ENCODE data around the gene NTN1. TPM values are rescaled to one million over a fixed set of nuclear protein-coding genes. Genes with fewer than 3 reads are reported as not detected.

Gene NTN1
- total RNA-seq, 1 donor: under 0.01 TPM

DNA sequence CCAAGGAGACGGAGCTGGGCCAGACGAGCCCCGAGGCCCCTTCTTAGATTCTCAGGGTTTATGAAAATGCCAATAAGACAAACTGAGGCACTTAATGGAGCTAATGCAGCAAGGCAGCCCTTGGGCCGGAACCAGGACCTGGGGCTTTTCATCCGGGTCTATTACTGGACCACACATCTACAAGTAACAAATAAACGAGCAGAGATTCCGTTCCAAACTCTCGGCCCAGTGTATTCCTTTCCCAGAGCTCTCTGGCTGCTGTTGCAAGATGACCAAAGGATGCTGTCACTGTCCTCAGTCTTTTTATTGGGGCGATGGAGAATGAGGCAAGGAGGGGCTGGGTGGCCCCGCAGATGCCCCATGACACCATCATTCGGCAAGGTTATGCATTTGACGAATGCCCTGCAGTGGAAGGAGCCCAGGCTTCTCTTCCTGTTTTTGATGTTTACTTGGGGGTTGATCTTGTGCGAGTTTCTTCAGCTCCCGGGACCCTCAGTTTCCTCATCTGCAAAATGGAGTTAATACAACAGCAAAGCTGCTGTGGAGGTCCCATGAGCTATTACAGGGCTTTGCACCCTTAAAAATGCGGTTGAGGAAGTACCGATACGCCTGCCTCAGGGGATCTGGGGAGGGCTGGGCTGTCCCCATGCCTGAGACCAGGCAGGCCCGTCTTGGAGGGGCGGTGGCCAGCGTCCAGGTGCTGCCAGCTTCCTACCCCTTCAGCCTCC is 1.1 kb upstream of the NTN1 start:
- TF ChIP-seq CTCF (IDR thresholded peaks at IDR 0.05; ENCODE audit: insufficient read depth, low read depth, low read length): no peak
- DNase-seq (ENCODE audit: low read depth): no peak
- H3K4me3 ChIP-seq (ENCODE audit: low read depth, low read length): peak overlapping the region; percentile 53

DNA sequence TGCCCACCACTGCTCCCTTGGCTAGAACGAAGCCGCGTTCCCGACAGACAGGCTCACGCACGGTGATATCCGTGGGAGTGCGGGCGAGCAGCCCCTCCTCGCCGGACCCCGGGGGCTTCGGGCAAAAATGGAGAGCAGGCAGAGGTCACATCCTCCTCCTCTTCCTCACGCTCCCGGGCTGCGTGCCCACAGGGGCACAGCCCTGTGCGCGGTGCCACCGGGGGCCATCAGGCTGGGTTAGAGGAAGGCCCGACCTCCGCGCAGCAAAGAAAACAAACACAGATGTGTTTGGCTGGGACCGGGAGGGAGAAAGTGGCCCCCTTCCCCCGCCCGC is 519 bp upstream of the NTN1 start:
- peak overlapping the region; percentile 53 for H3K4me3 ChIP-seq (ENCODE audit: low read depth, low read length)
- DNase-seq (ENCODE audit: low read depth): no peak
- no peak for TF ChIP-seq CTCF (IDR thresholded peaks at IDR 0.05; ENCODE audit: insufficient read depth, low read depth, low read length)

GRCh38 chr17:9021992-9022572 is 772 bp downstream of the NTN1 start:
- peak overlapping the region; percentile 46 for H3K4me3 ChIP-seq (ENCODE audit: low read depth, low read length)
- peak; percentile 11 for DNase-seq (ENCODE audit: low read depth)
- TF ChIP-seq CTCF (IDR thresholded peaks at IDR 0.05; ENCODE audit: insufficient read depth, low read depth, low read length): no peak

DNA sequence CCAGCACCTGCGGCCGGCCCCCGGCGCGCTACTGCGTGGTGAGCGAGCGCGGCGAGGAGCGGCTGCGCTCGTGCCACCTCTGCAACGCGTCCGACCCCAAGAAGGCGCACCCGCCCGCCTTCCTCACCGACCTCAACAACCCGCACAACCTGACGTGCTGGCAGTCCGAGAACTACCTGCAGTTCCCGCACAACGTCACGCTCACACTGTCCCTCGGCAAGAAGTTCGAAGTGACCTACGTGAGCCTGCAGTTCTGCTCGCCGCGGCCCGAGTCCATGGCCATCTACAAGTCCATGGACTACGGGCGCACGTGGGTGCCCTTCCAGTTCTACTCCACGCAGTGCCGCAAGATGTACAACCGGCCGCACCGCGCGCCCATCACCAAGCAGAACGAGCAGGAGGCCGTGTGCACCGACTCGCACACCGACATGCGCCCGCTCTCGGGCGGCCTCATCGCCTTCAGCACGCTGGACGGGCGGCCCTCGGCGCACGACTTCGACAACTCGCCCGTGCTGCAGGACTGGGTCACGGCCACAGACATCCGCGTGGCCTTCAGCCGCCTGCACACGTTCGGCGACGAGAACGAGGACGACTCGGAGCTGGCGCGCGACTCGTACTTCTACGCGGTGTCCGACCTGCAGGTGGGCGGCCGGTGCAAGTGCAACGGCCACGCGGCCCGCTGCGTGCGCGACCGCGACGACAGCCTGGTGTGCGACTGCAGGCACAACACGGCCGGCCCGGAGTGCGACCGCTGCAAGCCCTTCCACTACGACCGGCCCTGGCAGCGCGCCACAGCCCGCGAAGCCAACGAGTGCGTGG is 1.5 kb downstream of the NTN1 start:
- peak; percentile 6 for DNase-seq (ENCODE audit: low read depth)
- H3K4me3 ChIP-seq (ENCODE audit: low read depth, low read length): no peak overlapping the region
- TF ChIP-seq CTCF (IDR thresholded peaks at IDR 0.05; ENCODE audit: insufficient read depth, low read depth, low read length): no peak

GRCh38 chr17:9023392-9024218 is 2.3 kb downstream of the NTN1 start:
- TF ChIP-seq CTCF (IDR thresholded peaks at IDR 0.05; ENCODE audit: insufficient read depth, low read depth, low read length): no peak
- no peak overlapping the region for H3K4me3 ChIP-seq (ENCODE audit: low read depth, low read length)
- no peak for DNase-seq (ENCODE audit: low read depth)

- no peak for TF ChIP-seq CTCF (IDR thresholded peaks at IDR 0.05; ENCODE audit: insufficient read depth, low read depth, low read length)
- H3K4me3 ChIP-seq (ENCODE audit: low read depth, low read length): no peak overlapping the region
- no peak for DNase-seq (ENCODE audit: low read depth)
Observed at GRCh38 chr17:9024497-9024896, 3.2 kb downstream of the NTN1 start.
